PC-3 (cell line): Measurements from ENCODE around the gene B4GALT2.

Experiments
- CTCF ChIP-seq: fragments of 300-600 bp; sonication (generic); conservative IDR thresholded peaks from 2 replicates; pipeline ENCODE4 v1.5.1; 2017; ENCODE audit warnings: antibody characterized with exemption, low read depth, mild to moderate bottlenecking, low read length
- EZH2phosphoT487 ChIP-seq: fragments of 300-600 bp; sonication (generic); IDR thresholded peaks from 2 replicates; pipeline ENCODE4 v1.6.1; 2018; ENCODE audit warnings: mild to moderate bottlenecking, antibody characterized with exemption, low read length, borderline replicate concordance

GRCh38 chr1:43970502-43970901 is 8.5 kb upstream of the B4GALT2 start:
- TF ChIP-seq EZH2phosphoT487 (no peak), CTCF (no peak)
